KMS-11 (cell line): ENCODE measurements around the gene CHTF8.

ENCODE experiments used
- H2AFZ ChIP-seq: fragments of 200-600 bp; sonication (generic); 2 replicates; pipeline ENCODE4 v1.6.1; 2016; ENCODE audit warnings: antibody characterized with exemption, mixed run types, low read depth
- H3K27ac ChIP-seq: fragments of 200-600 bp; sonication (generic); 2 replicates; pipeline ENCODE4 v1.6.1; 2016; ENCODE audit warnings: mild to moderate bottlenecking, mixed run types
- H3K27me3 ChIP-seq: fragments of 200-600 bp; sonication (generic); 2 replicates; pipeline ENCODE4 v1.6.1; 2017; ENCODE audit warnings: mild to moderate bottlenecking, low read depth, mixed run types, moderate library complexity; ENCODE audit not compliant: insufficient read depth
- H3K36me3 ChIP-seq: fragments of 200-600 bp; sonication (generic); 2 replicates; pipeline ENCODE4 v1.6.1; 2017; ENCODE audit warnings: mild to moderate bottlenecking, mixed run types; ENCODE audit not compliant: insufficient read depth
- H3K4me1 ChIP-seq: fragments of 200-600 bp; sonication (generic); 2 replicates; pipeline ENCODE4 v1.6.1; 2016; ENCODE audit warnings: mild to moderate bottlenecking, low read depth, mixed run types; ENCODE audit not compliant: poor library complexity, severe bottlenecking
- H3K4me2 ChIP-seq: fragments of 200-600 bp; sonication (generic); 2 replicates; pipeline ENCODE4 v1.7.0; 2016; ENCODE audit warnings: mild to moderate bottlenecking, mixed run types
- H3K4me3 ChIP-seq: fragments of 200-600 bp; sonication (generic); IDR thresholded peaks from 2 replicates; pipeline ENCODE4 v1.6.1; 2017; ENCODE audit warnings: low read depth, low read length, mixed read lengths; ENCODE audit not compliant: insufficient read depth
- H3K79me2 ChIP-seq: fragments of 200-600 bp; sonication (generic); 2 replicates; pipeline ENCODE4 v1.6.1; 2016; ENCODE audit warnings: low read depth, mixed run types; ENCODE audit not compliant: insufficient read depth
- H3K9ac ChIP-seq: fragments of 200-600 bp; sonication (generic); 2 replicates; pipeline ENCODE4 v1.6.1; 2016; ENCODE audit warnings: mild to moderate bottlenecking, mixed run types
- H4K20me1 ChIP-seq: fragments of 200-600 bp; sonication (generic); 2 replicates; pipeline ENCODE4 v1.6.1; 2016; ENCODE audit warnings: mild to moderate bottlenecking, mixed run types; ENCODE audit not compliant: insufficient read depth
- CTCF ChIP-seq: fragments of 200-600 bp; sonication (generic); conservative IDR thresholded peaks from 2 replicates; pipeline ENCODE4 v1.6.1; 2017; ENCODE audit warnings: low read depth, mild to moderate bottlenecking, antibody characterized with exemption, low read length, moderate library complexity, mixed read lengths

CHTF8 gene

DNA sequence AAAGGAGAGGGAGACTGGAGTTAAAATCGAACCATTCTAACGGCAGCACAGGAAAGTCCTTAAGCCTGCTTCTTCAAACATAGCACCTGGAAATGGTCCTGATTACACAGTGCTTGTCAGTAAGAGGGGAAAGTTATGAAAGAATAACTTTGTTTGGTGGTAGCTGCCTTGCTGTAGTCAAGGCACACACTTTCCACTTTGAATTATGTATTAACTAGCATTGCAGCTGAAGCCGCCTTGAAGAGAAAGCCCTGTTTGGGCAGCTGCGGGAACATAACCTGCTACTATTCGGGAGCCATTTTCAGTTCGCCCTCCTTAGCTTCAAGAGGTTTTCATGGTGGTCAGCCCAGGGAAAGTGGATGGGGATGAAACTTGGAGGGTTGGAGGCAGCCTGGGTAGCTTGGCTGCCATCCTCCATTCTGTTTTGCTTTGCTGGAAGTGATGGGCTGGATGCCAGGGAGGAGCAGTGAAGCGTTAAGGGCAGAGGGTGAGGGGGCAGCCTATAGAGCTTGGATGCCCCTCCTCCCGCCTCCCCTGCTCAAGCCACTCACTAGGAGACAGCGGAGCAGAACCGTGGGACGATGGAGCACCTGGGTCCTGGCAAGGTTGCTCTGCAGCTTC lies 32.2 kb downstream of the CHTF8 start:
- H3K4me2 ChIP-seq = no peak overlapping the region
- no peaks in the 10 kb centered on the region for H4K20me1 ChIP-seq
- no peak overlapping the region for H2AFZ ChIP-seq
- no peak overlapping the region for H3K27ac ChIP-seq
- H3K9ac ChIP-seq = no peak overlapping the region
- no peaks in the 10 kb centered on the region for H3K4me1 ChIP-seq
- no peak for TF ChIP-seq CTCF
- H3K27me3 ChIP-seq = no peaks in the 10 kb centered on the region
- no peak overlapping the region for H3K4me3 ChIP-seq
- H3K36me3 ChIP-seq = no peaks in the 10 kb centered on the region
- no peaks in the 10 kb centered on the region for H3K79me2 ChIP-seq

GRCh38 chr16:69095193-69095592 lies 37.2 kb downstream of the CHTF8 start:
- Histone ChIP-seq H3K79me2 (no peaks in the 10 kb centered on the region), H3K4me2 (no peak overlapping the region), H3K36me3 (no peaks in the 10 kb centered on the region), H3K9ac (no peak overlapping the region), H2AFZ (no peak overlapping the region), H3K4me3 (no peak overlapping the region), H3K27me3 (no peaks in the 10 kb centered on the region), H3K27ac (no peak overlapping the region), H4K20me1 (no peaks in the 10 kb centered on the region), H3K4me1 (no peaks in the 10 kb centered on the region)
- no peak for TF ChIP-seq CTCF

DNA sequence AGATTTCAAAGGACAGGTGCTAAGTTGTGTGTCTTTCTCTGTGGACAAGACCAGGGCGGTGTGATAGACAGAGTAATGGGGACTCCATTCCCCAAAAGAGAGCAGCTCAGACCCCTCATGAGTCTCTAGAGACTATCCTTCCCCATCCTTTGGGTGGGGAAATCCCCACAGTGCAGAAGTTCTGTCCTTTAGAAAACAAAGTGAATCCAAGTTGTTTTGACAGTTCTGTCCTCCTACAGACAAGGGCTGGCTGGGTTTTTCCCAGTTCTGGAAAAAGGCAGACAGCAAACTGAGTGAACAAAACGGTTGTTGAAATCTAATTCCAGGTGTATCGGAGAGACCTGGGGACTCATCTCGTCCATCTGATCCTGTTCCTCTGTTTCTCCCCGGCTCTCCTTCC lies 37.9 kb downstream of the CHTF8 start:
- Histone ChIP-seq H3K36me3 (no peaks in the 10 kb centered on the region), H3K27me3 (no peaks in the 10 kb centered on the region), H3K4me3 (no peak overlapping the region), H3K4me1 (peaks cover 6% of the 10 kb centered on the region), H3K27ac (no peak overlapping the region), H3K79me2 (no peaks in the 10 kb centered on the region), H2AFZ (no peak overlapping the region), H3K4me2 (no peak overlapping the region), H3K9ac (no peak overlapping the region), H4K20me1 (no peaks in the 10 kb centered on the region)
- TF ChIP-seq CTCF = no peak

- no peak overlapping the region for H3K4me3 ChIP-seq
- no peak overlapping the region for H3K4me2 ChIP-seq
- no peaks in the 10 kb centered on the region for H3K36me3 ChIP-seq
- H2AFZ ChIP-seq = no peak overlapping the region
- no peaks in the 10 kb centered on the region for H3K27me3 ChIP-seq
- no peak for TF ChIP-seq CTCF
- H3K79me2 ChIP-seq = no peaks in the 10 kb centered on the region
- H4K20me1 ChIP-seq = no peaks in the 10 kb centered on the region
- peaks cover 11% of the 10 kb centered on the region for H3K4me1 ChIP-seq
- H3K27ac ChIP-seq = no peak overlapping the region
- H3K9ac ChIP-seq = no peak overlapping the region
Measured at GRCh38 chr16:69093974-69094373, 38.4 kb downstream of the CHTF8 start.
